A204.1 (cell line): ENCODE measurements around the gene RGR.
"Not testable (repeated sequence)": the region's sequence is repeated elsewhere in the genome, so short reads cannot be mapped to it uniquely, and the experiment has no call there.

ENCODE experiments used
- FAIRE-seq: peaks from 2 replicates; lab custom pipeline; 2012; peaks lifted over from hg19 to GRCh38; lab: Jason Lieb, UNC

Gene RGR

DNA sequence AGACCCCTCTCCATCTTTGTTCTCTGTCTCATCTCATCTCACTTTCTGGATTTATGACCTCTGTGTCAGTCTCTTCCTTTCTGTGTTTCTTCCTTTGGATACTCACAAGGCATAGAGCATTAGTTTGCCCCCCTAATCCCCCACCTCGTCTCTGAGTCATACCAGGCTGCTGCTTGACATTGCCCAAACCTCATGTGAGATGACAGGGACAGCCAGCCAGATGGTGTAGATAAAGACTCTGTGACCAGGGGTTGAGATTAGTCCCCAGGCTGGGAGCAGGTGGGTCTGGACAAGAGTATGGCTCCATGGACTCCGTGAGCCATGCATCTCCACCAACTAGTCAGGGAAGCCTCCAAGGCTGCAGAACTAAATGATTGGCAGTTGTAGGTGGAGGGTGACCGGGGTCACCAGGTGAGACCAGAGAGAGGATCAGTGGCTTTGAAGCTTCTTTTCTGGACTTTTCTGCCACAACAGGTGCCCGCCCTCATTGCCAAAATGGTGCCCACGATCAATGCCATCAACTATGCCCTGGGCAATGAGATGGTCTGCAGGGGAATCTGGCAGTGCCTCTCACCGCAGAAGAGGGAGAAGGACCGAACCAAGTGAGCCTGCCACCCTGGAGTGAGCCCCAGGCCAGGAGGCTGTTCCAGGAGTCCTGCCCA, 13.3 kb downstream of the RGR start:
- FAIRE-seq: no peak

DNA sequence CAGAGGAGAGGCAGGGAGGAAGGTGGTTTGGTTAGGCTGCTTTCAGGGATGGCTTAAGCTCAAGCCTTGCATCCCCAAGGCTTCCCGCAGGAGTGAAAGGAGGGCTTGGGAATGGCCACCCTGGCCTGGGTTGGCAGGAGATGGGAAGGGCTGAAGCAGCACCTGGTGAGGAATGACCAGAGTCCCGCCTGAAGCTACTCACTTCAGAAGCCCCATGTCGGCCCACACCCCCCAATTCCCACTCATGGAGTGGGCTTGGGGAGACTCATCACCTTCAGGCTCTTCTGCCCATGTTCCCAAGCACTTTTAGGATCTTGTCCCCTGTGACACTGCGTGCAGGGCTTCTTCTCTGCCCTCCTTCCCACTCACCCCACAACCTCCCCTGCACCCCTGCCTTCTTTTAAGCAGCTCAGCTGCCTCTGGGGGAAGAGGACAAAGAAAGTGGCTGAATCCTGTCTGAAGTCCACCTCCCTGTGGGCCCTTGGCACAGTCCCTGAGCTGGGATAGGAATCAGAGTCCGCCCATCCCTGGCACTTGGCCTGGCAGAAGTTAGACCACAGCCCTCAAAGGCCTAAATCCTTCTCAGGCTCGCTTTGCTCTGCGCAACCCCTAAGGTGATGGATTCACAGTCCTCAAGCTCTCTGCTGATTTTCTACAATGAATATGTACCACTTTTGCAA, 16.5 kb downstream of the RGR start:
- FAIRE-seq: no peak

GRCh38 chr10:84262190-84262956, 17.5 kb downstream of the RGR start:
- FAIRE-seq: no peak

GRCh38 chr10:84263716-84264115, 18.9 kb downstream of the RGR start:
- FAIRE-seq: no peak

DNA sequence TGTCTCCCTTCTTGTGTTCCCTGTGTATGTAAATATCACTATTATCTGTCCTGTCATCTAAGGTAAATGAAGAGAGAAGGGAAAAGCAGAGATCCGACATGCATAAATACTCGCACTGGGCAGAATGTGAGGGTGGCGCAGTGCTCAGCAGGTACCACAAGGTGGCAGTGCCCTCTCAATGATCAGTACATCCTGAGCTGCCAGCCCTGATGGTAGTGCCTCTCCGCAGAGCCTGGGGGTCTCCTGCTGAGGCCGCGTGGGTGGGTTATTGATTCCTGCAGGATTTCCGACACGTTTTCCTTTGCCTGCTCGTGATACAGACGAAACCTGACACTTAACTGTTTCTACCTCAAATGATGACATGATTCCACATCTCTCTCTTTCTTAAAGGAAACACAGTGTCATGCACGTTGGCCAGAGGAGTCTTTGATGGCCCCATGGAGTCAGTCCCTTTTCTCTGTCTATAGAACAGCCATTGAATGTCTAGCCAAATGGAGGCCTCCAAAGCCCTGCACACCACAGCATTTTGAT, 19.8 kb downstream of the RGR start:
- FAIRE-seq: no peak

DNA sequence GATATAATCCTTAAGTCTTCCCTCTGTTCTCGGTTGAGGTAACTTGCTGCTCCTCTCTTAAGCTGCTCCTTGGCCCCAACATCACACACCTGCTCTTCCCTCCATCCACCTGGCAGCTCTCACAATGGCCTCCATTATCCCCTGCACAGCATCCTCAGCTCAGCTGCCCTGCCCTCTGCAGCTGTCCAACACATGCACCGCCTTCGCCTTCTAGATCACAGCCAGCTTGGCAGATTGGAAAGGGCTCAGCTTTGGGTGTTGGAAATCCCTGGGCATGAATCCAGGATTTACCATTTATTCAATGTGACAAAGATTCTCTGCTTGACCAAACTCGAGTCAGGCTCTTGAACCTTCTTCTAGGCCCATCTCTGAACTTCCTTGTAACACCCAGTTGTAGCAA, 20.6 kb downstream of the RGR start:
- no peak for FAIRE-seq

GRCh38 chr10:84267503-84268126, 22.8 kb downstream of the RGR start:
- FAIRE-seq: no peak

DNA sequence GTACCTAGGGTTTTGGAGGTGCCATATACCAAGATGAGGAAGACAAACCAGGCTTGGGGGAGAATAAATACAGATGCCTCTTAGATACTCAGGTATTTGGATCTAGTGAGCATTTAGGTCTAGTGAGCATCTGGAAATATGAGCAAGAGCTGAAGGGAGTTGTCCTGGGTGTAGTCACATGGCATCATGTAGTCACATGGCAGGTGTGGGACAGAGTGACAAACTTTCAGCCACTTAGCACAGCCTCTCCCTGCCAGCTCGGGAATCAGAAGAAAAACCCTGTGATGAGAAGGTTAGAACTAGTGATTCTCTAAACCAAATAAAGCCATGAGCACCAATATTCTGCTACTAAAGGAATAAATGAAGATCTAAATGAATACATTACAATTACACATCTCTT, 24.3 kb downstream of the RGR start:
- no peak for FAIRE-seq

GRCh38 chr10:84269773-84270172, 24.9 kb downstream of the RGR start:
- no peak for FAIRE-seq

GRCh38 chr10:84270708-84271107, 25.9 kb downstream of the RGR start:
- FAIRE-seq: no peak

DNA sequence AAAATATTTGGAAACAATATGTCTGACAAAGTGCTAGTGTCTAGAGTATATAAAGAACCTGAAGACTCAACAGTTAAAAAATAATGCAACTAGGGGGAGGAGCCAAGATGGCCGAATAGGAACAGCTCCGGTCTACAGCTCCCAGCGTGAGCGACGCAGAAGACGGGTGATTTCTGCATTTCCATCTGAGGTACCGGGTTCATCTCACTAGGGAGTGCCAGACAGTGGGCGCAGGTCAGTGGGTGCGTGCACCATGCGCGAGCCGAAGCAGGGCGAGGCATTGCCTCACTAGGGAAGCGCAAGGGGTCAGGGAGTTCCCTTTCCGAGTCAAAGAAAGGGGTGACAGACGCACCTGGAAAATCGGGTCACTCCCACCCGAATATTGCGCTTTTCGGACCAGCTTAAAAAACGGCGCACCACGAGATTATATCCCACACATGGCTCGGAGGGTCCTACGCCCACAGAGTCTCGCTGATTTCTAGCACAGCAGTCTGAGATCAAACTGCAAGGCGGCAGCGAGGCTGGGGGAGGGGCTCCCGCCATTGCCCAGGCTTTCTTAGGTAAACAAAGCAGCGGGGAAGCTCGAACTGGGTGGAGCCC, 35.1 kb downstream of the RGR start:
- FAIRE-seq: not testable (repeated sequence)

- FAIRE-seq: no peak
Measured at GRCh38 chr10:84286695-84287094, 41.8 kb downstream of the RGR start.

DNA sequence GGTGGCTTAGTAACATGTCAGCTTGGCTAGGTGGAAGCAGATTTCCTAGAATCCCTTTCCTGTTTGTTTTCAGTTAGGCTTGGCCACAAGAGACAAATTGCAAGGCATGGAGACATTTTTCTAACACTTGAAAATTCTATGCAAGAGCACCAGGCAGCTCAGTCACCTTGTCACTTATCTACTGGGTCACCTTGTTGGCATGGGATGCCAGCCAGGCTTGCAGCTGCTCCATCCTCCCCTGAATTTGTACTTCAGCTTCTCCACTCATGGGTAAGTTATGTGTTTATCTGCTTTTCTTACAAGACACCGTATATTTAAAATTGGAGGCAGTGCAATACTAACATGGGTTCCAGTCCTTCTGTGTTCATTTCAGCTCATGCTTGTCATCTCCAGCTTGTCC, 43.3 kb downstream of the RGR start:
- FAIRE-seq: no peak

DNA sequence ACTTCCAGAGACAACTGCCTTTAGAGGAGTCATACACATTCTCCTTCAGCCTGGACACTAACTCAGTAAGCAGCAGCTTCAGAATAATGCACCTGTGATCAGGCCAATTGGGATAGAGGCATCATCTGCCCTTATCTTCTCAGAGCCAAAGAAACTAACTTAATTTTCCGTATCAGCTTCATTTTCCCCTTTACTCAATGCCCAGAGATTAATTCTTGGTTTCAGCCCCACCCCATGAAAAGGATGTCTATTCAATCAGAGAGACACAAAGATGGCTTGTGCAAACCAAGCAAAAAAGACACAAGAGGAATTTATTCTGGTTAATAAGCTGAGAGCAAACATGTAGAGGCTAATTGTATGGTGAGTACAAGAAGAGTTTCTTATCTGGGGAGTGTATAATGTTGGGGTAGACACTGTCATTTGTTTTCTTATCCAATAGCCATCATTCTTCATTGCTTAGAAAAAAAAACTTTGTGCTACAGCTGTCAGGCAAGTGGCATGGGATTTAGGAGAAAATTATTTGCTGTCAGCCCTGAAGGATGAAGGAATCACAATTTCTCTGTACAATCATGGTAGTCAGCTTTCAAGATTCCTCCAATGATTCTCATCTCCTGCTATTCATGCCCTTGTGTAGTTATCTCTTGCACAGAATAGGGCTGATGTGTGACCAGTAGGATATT, 44.8 kb downstream of the RGR start:
- no peak for FAIRE-seq

DNA sequence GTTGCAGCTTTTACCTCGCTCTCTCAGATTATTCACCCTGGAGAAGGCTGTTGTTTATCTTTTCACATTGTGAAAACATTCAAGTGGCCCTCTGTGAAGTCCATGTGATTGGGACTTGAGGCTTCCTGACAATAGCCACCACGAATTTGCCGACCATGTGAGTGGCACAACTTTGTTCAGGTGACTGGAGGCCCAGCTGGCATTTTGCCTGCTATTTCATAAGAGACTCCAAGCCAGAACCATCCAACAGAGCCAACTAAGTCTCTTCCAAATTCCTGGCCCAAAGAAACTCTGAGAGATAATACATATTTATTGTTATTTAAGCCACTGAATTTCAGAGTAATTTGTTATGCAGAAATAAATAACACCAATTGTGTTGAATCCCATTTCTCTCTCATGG, 45.4 kb downstream of the RGR start:
- no peak for FAIRE-seq

DNA sequence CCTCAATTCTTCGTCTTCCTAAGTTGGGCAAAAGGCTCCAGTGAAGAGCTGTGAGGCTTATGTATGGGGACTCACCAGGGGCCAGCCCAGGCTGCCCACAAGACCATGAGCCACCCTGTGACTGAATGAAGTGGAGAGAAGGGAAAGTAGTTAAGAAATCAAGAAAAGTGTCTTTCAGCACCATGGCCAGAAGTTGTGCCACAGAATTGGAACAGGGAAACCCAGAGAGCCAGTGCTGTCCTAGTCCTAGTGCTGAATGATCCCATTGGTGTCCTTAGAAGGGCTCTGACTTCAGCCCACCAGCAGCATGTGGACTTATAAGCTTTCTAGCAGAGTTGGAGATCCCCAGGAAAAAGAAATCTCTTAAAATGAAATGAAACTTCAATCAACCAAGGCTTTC, 46.5 kb downstream of the RGR start:
- FAIRE-seq: no peak

DNA sequence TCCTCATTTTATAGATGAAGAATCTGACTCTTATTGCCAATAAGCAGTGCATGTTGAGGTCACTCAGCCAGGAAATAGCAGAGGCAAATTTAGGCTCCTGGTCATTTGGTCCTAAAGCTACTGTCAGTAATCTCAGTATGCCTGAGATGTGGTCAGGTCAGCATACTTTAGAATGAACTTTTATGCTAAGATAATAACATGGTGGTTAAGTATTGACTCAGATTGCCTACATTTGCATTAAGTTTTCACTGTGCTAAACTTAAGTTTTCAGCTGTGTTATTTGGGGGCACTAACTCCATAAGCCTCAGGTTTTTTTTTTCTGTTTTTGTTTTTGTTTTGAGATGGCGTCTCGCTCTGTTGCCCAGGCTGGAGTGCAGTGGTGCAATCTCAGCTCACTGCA, 47.6 kb downstream of the RGR start:
- no peak for FAIRE-seq

DNA sequence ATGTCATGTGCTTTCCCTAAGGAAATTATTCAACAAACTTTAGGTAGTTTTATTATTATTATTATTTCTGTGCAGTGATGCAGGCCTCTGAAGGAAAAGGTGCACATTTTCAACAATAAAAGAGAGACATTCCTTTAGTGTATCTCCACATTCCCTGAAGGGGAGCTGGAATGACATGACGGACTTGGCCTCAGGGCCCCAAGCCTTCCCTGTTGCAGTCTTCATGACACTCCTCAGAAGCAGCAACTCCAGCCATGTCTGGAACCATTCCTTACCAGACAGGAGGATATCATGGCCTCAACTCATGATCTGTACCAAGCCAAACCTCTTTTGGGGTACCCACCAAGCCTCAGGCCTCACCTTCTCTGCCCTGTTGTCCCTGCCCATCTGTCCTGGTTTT, 48.3 kb downstream of the RGR start:
- no peak for FAIRE-seq

GRCh38 chr10:84293574-84294016, 48.7 kb downstream of the RGR start:
- FAIRE-seq: no peak

DNA sequence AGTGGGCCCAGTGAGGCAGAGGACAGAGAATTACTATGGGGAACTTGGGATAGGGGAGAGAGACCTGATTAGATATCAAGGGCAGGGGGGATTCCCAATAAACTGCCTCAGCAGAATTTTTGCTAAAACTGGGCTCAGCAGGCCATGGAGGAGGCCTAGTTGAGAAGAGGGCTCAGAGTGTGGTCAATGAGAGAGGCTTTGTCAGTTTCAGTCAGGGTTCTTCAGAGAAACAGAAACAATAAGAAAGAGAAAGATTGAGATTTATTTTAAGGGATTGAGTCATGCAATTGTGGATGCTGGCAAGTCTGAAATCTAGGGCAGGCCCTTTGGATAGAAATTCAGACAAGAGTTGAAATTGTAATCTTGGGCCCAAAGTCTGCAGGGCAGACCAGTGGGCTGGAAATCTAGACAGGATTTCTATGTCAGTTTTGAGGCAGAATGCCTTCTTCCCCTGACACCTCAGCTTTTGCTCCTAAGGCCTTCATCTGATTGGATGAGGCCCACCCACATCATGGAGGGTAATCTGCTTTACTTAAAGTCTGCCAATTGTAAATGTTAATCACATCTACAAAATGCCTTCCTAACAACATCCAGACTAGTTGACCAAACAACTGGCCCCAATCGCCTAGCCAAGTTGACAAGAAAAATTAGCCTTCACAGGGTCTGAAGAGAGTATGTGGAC, 50.1 kb downstream of the RGR start:
- FAIRE-seq: no peak
